ENCODE results near the gene RERE. TPM values are rescaled to one million over a fixed set of nuclear protein-coding genes. Genes with fewer than 3 reads are reported as not detected.

RERE gene
- total and polyA plus RNA-seq, 2 donors (not counting 3 experiments of a cell fraction or from before 2014, with no cell fraction given) = 14.1 to 113 TPM

DNA sequence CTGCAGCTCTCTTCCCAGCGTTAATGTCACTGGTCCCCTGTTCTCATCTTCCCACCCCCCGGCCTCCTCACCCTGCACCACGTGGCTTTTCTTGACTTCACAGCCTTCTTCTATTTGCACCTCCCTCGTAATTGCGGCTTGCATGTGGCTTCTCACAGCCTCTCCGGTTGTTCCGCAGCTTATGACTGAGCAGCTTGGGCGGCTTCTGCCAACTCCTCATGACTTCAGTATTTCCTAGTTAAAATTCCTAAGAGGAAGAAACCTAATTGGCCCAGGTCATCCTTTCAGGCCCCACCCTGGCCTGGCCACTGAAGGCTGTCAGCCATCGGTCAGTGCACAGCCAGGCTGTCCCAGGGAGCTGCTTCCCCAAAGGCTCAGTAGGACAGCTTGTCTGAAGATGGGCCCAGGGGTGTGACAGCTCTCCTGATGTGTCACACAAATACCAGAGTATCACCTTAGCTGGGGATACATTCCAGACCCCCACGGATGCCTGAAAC lies 8.6 kb upstream of the RERE start:
- intact Hi-C loops (cut with micrococcal nuclease) (no loop called here), dilution Hi-C loops (cut with MboI; ENCODE audit: extremely low pct_ligation_motif_present, low sequenced_read_pairs) (no loop called here)
- CTCF ChIA-PET = interaction anchor here (1.7 kb wide), 1 partner anchor 23 kb away, joined by 10 read pairs; no protein-coding TSS in a partner anchor
- FAIRE-seq (no peak), DNase-seq (ENCODE audit: low read depth, low spot score) (peak; percentile 12)
- Histone ChIP-seq H2AFZ (ENCODE audit: low read depth, low read length) (peak overlapping the region; percentile 61), H3K4me3 (replicated peaks in 1 of 3; ENCODE audit: insufficient read depth in 1 of 3, low read depth in 1 of 3, low read length in 3 of 3) (no peak overlapping the region), H4K20me1 (replicated peaks; ENCODE audit: control insufficient read depth, extremely low read depth, insufficient read depth, low read length) (no peaks in the 10 kb centered on the region), H3K4me2 (ENCODE audit: insufficient read depth, low read length) (no peak overlapping the region), H3K36me3 (ENCODE audit: control insufficient read depth in 2 of 2, extremely low read depth in 1 of 2, insufficient read depth in 2 of 2, low read length in 2 of 2) (no peaks in the 10 kb centered on the region), H3K4me1 (ENCODE audit: control insufficient read depth, extremely low read depth, insufficient read depth, low read length) (peaks cover 21% of the 10 kb centered on the region), H3K27me3 (ENCODE audit: control insufficient read depth in 2 of 2, insufficient read depth in 2 of 2, low read length in 2 of 2) (no peaks in the 10 kb centered on the region), H3K9ac (replicated peaks; ENCODE audit: extremely low read depth, insufficient read depth, low read length) (no peak overlapping the region), H3K27ac (ENCODE audit: insufficient read depth, low read depth, low read length) (no peak overlapping the region), H3K79me2 (ENCODE audit: control insufficient read depth, insufficient read depth, low read length) (no peaks in the 10 kb centered on the region), H3K9me3 (replicated peaks; ENCODE audit: control insufficient read depth, insufficient read depth, low read length) (no peaks in the 10 kb centered on the region), H3K9me1 (replicated peaks; ENCODE audit: control insufficient read depth, extremely low read depth, insufficient read depth, low read length) (no peaks in the 10 kb centered on the region)
- TF ChIP-seq EZH2 (IDR thresholded peaks at IDR 0.05; ENCODE audit: borderline replicate concordance, low read depth, low read length, severe bottlenecking) = no peak
- TF ChIP-seq, protein P1, sequence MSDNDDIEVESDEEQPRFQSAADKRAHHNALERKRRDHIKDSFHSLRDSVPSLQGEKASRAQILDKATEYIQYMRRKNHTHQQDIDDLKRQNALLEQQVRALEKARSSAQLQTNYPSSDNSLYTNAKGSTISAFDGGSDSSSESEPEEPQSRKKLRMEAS (IDR thresholded peaks at IDR 0.05; ENCODE audit: insufficient read depth, insufficient read length) = no peak
- TF ChIP-seq FOS (IDR thresholded peaks at IDR 0.05; ENCODE audit: borderline replicate concordance, insufficient read depth, low read length) = no peak
- TF ChIP-seq GATA2 (IDR thresholded peaks at IDR 0.05; ENCODE audit: insufficient read depth, insufficient read length, low read depth, low read length) = no peak
- TF ChIP-seq MYC (IDR thresholded peaks at IDR 0.05; ENCODE audit: low read depth, low read length) = no peak
- no peak for TF ChIP-seq JUN (IDR thresholded peaks at IDR 0.05; ENCODE audit: borderline replicate concordance, insufficient read depth, insufficient read length, low read depth)
- TF ChIP-seq POLR2AphosphoS5 (IDR thresholded peaks at IDR 0.05; ENCODE audit: insufficient read depth, low read depth, low read length) = no peak
- TF ChIP-seq CTCF (IDR thresholded peaks at IDR 0.05; ENCODE audit: extremely low read depth in 1 of 2, insufficient read depth in 1 of 2, low read depth in 1 of 2, low read length in 2 of 2) = no peak
- TF ChIP-seq POLR2A (IDR thresholded peaks at IDR 0.05; ENCODE audit: low read depth, low read length) = no peak
- POLR2A ChIA-PET = interaction anchor here (0.6 kb wide), 1 partner anchor 9 kb away, joined by 7 read pairs; the partner anchor contains the start of gene RERE
- BruUV-seq (replicated peaks) = no TSS peak
